ENCODE results near the gene CIB2.

The CIB2 gene

DNA sequence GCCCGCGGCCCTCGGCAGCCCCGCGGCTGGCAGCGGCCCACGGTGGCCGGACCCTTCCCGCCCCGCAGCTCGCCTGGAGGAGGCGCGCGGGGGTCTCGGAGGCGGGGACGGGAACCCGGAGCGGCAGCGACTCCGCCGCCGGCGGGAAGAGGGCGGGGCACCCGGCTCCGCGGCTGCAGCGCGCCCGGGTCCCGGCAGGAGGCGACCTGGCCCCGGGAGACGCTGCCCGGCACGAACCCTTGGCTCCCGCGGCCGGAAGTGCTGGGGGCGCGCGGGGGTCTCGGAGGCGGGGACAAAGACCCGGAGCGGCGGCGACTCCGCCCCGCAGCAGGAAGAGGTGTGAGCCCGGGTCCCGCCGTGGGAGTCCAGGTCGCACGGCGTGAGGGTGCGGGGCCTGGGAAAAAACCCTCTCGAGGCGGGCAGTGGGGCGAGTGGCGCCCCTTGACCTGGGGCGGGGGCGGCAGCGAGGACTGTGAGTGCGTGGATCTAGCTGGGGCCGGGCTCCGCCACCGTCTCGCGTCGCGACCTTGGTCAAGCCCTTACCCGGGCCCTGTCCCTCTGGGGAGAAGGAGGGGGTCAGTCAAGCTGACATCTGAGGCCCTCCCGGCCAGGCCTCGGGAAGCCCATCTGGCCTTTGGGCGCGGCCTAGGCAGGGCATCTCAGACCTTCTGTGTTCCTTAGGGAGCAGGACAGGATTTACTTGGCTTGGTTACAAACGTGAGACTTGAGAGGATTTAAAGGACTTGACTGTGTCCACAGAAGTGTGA lies at the start of gene CIB2:
Gene CIB2 (minus strand): TSS at position 151 of the 767 bp plus-strand sequence. CDS start 230 bp downstream, outside the sequence.
- no peak for DNase-seq (ENCODE audit: extremely low read depth, low read depth)
- peak within 1 kb of the TSS; percentile 63 for H3K4me3 ChIP-seq (replicated peaks; ENCODE audit: low read depth, low read length)
- TF ChIP-seq, protein P1, sequence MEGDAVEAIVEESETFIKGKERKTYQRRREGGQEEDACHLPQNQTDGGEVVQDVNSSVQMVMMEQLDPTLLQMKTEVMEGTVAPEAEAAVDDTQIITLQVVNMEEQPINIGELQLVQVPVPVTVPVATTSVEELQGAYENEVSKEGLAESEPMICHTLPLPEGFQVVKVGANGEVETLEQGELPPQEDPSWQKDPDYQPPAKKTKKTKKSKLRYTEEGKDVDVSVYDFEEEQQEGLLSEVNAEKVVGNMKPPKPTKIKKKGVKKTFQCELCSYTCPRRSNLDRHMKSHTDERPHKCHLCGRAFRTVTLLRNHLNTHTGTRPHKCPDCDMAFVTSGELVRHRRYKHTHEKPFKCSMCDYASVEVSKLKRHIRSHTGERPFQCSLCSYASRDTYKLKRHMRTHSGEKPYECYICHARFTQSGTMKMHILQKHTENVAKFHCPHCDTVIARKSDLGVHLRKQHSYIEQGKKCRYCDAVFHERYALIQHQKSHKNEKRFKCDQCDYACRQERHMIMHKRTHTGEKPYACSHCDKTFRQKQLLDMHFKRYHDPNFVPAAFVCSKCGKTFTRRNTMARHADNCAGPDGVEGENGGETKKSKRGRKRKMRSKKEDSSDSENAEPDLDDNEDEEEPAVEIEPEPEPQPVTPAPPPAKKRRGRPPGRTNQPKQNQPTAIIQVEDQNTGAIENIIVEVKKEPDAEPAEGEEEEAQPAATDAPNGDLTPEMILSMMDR (IDR thresholded peaks at IDR 0.05; ENCODE audit: low read depth, low read length, missing control alignments): peak; percentile 23

DNA sequence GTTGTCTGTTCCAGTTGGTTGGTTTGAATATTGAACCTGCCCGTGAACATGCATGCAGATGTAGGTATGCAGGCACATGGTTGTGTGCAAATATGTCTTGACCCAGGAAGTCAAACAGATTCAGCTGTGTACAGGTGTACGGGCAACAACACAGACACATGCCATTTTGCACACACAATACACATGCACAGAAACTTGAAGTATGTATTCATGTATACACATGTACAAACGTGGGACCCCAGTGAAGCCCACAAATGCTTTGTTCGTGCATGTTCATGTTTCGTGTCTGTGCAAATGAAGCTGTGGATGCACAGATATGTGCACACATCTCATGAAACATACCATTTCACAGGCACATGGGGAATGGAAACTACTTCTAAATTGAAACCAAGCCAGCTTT lies 48.7 kb upstream of the CIB2 start:
- no peak for DNase-seq (ENCODE audit: extremely low read depth, low read depth)
- H3K4me3 ChIP-seq (replicated peaks; ENCODE audit: low read depth, low read length): no peak overlapping the region
- TF ChIP-seq, protein P1 (IDR thresholded peaks at IDR 0.05; ENCODE audit: low read depth, low read length, missing control alignments): no peak

DNA sequence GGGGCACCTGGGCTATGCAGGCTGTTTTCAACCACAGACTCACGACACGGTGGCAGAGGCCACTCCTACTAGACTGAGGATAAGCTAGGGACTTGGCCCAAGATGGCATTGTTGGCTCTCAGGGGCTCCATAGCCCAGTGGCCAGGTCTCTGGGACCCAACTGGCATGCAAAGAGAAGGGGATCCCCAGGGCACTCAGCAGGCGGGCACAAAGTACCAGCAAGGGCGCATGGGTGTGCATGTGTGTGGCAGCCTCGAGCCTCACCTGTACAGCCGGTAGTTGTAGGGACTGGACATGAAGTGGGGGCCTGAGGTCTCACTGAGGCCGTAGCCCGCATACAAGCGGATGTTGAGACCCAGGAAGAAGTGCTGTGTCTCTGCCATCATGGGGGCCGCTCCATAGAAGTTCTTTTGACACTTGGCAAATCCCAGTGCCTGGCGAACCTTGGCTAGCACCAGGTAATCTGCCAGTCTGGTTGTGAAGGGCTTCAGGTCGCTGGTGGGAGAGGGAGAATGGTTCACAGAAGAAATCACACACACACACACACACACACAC lies 48.1 kb upstream of the CIB2 start:
- TF ChIP-seq, protein P1 (IDR thresholded peaks at IDR 0.05; ENCODE audit: low read depth, low read length, missing control alignments): no peak

DNA sequence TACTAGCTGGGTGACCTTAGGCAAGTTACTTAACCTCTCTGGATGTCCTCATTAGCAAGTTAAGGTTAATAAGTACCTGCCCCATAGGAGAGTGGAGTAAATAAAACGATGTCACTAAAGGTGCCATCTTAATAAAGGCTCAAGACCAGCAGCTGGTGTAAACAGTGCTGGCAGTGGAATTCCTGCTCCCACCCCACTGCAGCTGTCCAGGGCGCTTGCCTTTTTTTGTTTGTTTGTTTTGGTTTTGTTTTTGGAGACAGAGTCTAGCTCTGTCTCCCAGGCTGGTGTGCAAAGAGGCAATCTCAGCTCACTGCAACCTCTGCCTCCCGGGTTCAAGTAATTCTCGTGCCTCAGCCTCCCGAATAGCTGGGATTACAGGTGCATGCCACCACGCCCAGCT lies 46.8 kb upstream of the CIB2 start:
- DNase-seq (ENCODE audit: extremely low read depth, low read depth): no peak
- TF ChIP-seq, protein P1 (IDR thresholded peaks at IDR 0.05; ENCODE audit: low read depth, low read length, missing control alignments): no peak
- no peak overlapping the region for H3K4me3 ChIP-seq (replicated peaks; ENCODE audit: low read depth, low read length)

More for the DNA sequence above, 48.1 kb upstream of the CIB2 start:
- no peak for DNase-seq (ENCODE audit: extremely low read depth, low read depth)
- no peak overlapping the region for H3K4me3 ChIP-seq (replicated peaks; ENCODE audit: low read depth, low read length)

DNA sequence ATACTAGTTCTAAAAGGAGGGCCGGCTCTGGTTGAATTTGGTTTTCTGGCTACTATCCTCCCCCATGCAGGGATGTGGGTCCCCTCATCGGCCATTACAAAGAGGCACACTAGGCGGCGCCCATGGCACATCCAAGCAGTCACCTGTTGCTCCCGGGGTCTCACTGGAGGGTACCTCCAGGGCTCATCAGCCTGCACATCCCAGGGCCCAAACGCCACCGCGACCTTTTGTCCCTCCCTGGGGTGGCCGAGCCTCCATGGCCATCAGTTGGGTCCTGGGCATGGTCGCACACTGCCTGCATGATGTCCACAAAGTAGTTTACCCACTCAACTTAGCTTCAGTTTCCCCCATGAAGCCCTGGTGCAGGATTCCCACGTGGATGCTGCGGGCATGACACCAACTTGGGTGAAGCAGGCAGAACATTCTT lies 46.2 kb upstream of the CIB2 start:
- no peak overlapping the region for H3K4me3 ChIP-seq (replicated peaks; ENCODE audit: low read depth, low read length)
- TF ChIP-seq, protein P1 (IDR thresholded peaks at IDR 0.05; ENCODE audit: low read depth, low read length, missing control alignments): peak; percentile 90
- DNase-seq (ENCODE audit: extremely low read depth, low read depth): peak; percentile 2

DNA sequence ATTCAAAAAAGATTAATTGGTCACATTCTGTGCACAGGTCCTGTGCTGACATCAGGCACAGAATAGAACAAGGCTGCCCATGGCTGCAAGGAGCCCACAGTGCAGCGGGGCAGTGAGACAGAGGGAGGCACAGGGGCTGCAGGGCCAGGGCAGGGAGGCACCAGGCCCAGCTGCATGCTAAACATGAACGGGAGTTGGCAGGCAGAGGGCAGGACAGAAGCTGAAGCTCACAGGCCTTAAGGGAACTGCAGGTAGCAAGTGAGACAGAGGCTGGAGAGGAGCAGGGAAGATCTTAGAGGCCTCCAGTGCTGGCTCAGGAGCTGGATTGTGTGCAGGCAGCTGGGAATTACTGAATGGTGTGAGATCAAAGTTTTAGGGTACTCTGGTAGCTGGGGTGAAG lies 44.1 kb upstream of the CIB2 start:
- H3K4me3 ChIP-seq (replicated peaks; ENCODE audit: low read depth, low read length): no peak overlapping the region
- TF ChIP-seq, protein P1 (IDR thresholded peaks at IDR 0.05; ENCODE audit: low read depth, low read length, missing control alignments): peak; percentile 5
- no peak for DNase-seq (ENCODE audit: extremely low read depth, low read depth)
